Memory B cell (primary cell): ENCODE measurements around the gene CCL16.
A peak's percentile ranks its signal among the peaks of the same experiment; 100 is the strongest.
"Not testable (repeated sequence)": the region's sequence is repeated elsewhere in the genome, so short reads cannot be mapped to it uniquely, and the experiment has no call there.

Experiments used
- ATAC-seq: fragments of 150-1000 bp; cut with Tn5 transposase; 2 replicates; pipeline ENCODE4 v1.10.0; 2021; ENCODE audit warnings: low read depth, mild to moderate bottlenecking, moderate library complexity
- DNase-seq, 2 donors: peaks; one replicate each; pipeline ENCODE4 v3.0.0; 2022; ENCODE audit warnings: low spot score in 2 of 2
- H3K27ac Mint-ChIP-seq: one replicate; pipeline ENCODE4 v1.8.0; 2022; ENCODE audit warnings: mild to moderate bottlenecking, moderate library complexity, mixed read lengths
- H3K27me3 Mint-ChIP-seq: one replicate; pipeline ENCODE4 v1.8.0; 2022; ENCODE audit warnings: mixed read lengths
- H3K36me3 Mint-ChIP-seq: one replicate; pipeline ENCODE4 v1.8.0; 2022; ENCODE audit warnings: mild to moderate bottlenecking, mixed read lengths
- H3K4me1 Mint-ChIP-seq: one replicate; pipeline ENCODE4 v1.8.0; 2022; ENCODE audit warnings: mixed read lengths
- H3K4me3 Mint-ChIP-seq: one replicate; pipeline ENCODE4 v1.8.0; 2022; ENCODE audit warnings: mild to moderate bottlenecking, moderate library complexity, mixed read lengths
- H3K9me3 Mint-ChIP-seq: one replicate; pipeline ENCODE4 v1.8.0; 2022; ENCODE audit warnings: mixed read lengths

CCL16 gene

GRCh38 chr17:36001110-36001771, 19.9 kb upstream of the CCL16 start, which contains the start of gene CCL15:
Gene CCL15 (minus strand): TSS chr17:36001553. CDS start chr17:36001492, 61 bp downstream.
- ATAC-seq (no peak), DNase-seq (no peak)
- no peaks in the 10 kb centered on the region for H3K36me3 Mint-ChIP-seq
- H3K4me1 Mint-ChIP-seq, result peaks cover 14% of the 10 kb centered on the region
- H3K9me3 Mint-ChIP-seq, result no peaks in the 10 kb centered on the region
- H3K27me3 Mint-ChIP-seq, result peaks cover 15% of the 10 kb centered on the region
- no peak within 1 kb of the TSS for H3K4me3 Mint-ChIP-seq
- H3K27ac Mint-ChIP-seq, result no peak within 1 kb of the TSS

GRCh38 chr17:36000732-36001109, 19.4 kb upstream of the CCL16 start:
- Mint-ChIP-seq H3K27ac (no peak overlapping the region), H3K27me3 (peaks cover 15% of the 10 kb centered on the region), H3K36me3 (no peaks in the 10 kb centered on the region), H3K4me3 (no peak overlapping the region), H3K4me1 (peaks cover 16% of the 10 kb centered on the region), H3K9me3 (no peaks in the 10 kb centered on the region)
- no peak for ATAC-seq
- DNase-seq, result no peak

- no peak for ATAC-seq
- DNase-seq, result no peak
- no peaks in the 10 kb centered on the region for H3K36me3 Mint-ChIP-seq
- H3K4me1 Mint-ChIP-seq, result peaks cover 21% of the 10 kb centered on the region
- H3K27me3 Mint-ChIP-seq, result peaks cover 14% of the 10 kb centered on the region
- H3K9me3 Mint-ChIP-seq, result no peaks in the 10 kb centered on the region
- no peak overlapping the region for H3K27ac Mint-ChIP-seq
- no peak overlapping the region for H3K4me3 Mint-ChIP-seq
These were observed 17.5 kb upstream of the CCL16 start for GRCh38 chr17:35998756-35999155.

GRCh38 chr17:35998018-35998545, 16.8 kb upstream of the CCL16 start:
- Mint-ChIP-seq H3K4me1 (peaks cover 21% of the 10 kb centered on the region), H3K9me3 (no peaks in the 10 kb centered on the region), H3K4me3 (no peak overlapping the region), H3K27ac (no peak overlapping the region), H3K36me3 (no peaks in the 10 kb centered on the region), H3K27me3 (peaks cover 9% of the 10 kb centered on the region)
- DNase-seq, result no peak
- no peak for ATAC-seq

GRCh38 chr17:35995346-35995745, 14.0 kb upstream of the CCL16 start:
- H3K4me1 Mint-ChIP-seq, result peaks cover 21% of the 10 kb centered on the region
- H3K36me3 Mint-ChIP-seq, H3K4me3 Mint-ChIP-seq, H3K9me3 Mint-ChIP-seq, H3K27me3 Mint-ChIP-seq, H3K27ac Mint-ChIP-seq, DNase-seq: not testable (repeated sequence)
- peak; percentile 44 for ATAC-seq

GRCh38 chr17:35991075-35991474, 9.8 kb upstream of the CCL16 start:
- no peak overlapping the region for H3K4me3 Mint-ChIP-seq
- peaks cover 7% of the 10 kb centered on the region for H3K4me1 Mint-ChIP-seq
- DNase-seq (no peak), ATAC-seq (no peak)
- no peak overlapping the region for H3K27ac Mint-ChIP-seq
- H3K9me3 Mint-ChIP-seq, result peaks cover 7% of the 10 kb centered on the region
- H3K27me3 Mint-ChIP-seq, result peaks cover 5% of the 10 kb centered on the region
- peaks cover 8% of the 10 kb centered on the region for H3K36me3 Mint-ChIP-seq

GRCh38 chr17:35988164-35988563, 6.9 kb upstream of the CCL16 start:
- no peak overlapping the region for H3K4me3 Mint-ChIP-seq
- H3K27ac Mint-ChIP-seq, result no peak overlapping the region
- peaks cover 9% of the 10 kb centered on the region for H3K27me3 Mint-ChIP-seq
- H3K4me1 Mint-ChIP-seq, result no peaks in the 10 kb centered on the region
- H3K36me3 Mint-ChIP-seq, result peaks cover 8% of the 10 kb centered on the region
- ATAC-seq (no peak), DNase-seq (no peak)
- H3K9me3 Mint-ChIP-seq, result peaks cover 7% of the 10 kb centered on the region

GRCh38 chr17:35986643-35987042, 5.3 kb upstream of the CCL16 start, which contains the start of gene CCL14:
Gene CCL14 (minus strand): TSS chr17:35986729. CDS start chr17:35986649, 80 bp downstream.
- Mint-ChIP-seq H3K4me1 (no peaks in the 10 kb centered on the region), H3K9me3 (peaks cover 7% of the 10 kb centered on the region), H3K36me3 (peaks cover 8% of the 10 kb centered on the region), H3K4me3 (no peak within 1 kb of the TSS), H3K27me3 (peaks cover 5% of the 10 kb centered on the region), H3K27ac (peak within 1 kb of the TSS; percentile 8)
- DNase-seq (no peak), ATAC-seq (no peak)

GRCh38 chr17:35984140-35984539, 2.8 kb upstream of the CCL16 start:
- H3K27ac Mint-ChIP-seq, result no peak overlapping the region
- H3K36me3 Mint-ChIP-seq, result peaks cover 4% of the 10 kb centered on the region
- DNase-seq, result no peak
- ATAC-seq, result no peak
- peaks cover 4% of the 10 kb centered on the region for H3K9me3 Mint-ChIP-seq
- H3K27me3 Mint-ChIP-seq, result peaks cover 6% of the 10 kb centered on the region
- H3K4me1 Mint-ChIP-seq, result no peaks in the 10 kb centered on the region
- no peak overlapping the region for H3K4me3 Mint-ChIP-seq

GRCh38 chr17:35982409-35983191, 1.3 kb upstream of the CCL16 start:
- Mint-ChIP-seq H3K9me3 (no peaks in the 10 kb centered on the region), H3K27me3 (peaks cover 11% of the 10 kb centered on the region), H3K4me1 (peaks cover 5% of the 10 kb centered on the region), H3K27ac (no peak overlapping the region), H3K4me3 (no peak overlapping the region), H3K36me3 (no peaks in the 10 kb centered on the region)
- DNase-seq (no peak), ATAC-seq (no peak)

GRCh38 chr17:35981908-35982330, 622 bp upstream of the CCL16 start:
- ATAC-seq, result no peak
- Mint-ChIP-seq H3K36me3 (no peaks in the 10 kb centered on the region), H3K4me3 (no peak overlapping the region), H3K27ac (no peak overlapping the region), H3K9me3 (no peaks in the 10 kb centered on the region), H3K27me3 (peaks cover 11% of the 10 kb centered on the region), H3K4me1 (peaks cover 5% of the 10 kb centered on the region)
- DNase-seq, result no peak

GRCh38 chr17:35978346-35978745, 3.0 kb downstream of the CCL16 start:
- Mint-ChIP-seq H3K4me3 (no peak overlapping the region), H3K27ac (no peak overlapping the region), H3K4me1 (peaks cover 10% of the 10 kb centered on the region)

GRCh38 chr17:35977509-35977908, 3.8 kb downstream of the CCL16 start:
- Mint-ChIP-seq H3K4me1 (peaks cover 10% of the 10 kb centered on the region), H3K27me3 (peaks cover 11% of the 10 kb centered on the region), H3K36me3 (no peaks in the 10 kb centered on the region), H3K4me3 (no peak overlapping the region), H3K27ac (no peak overlapping the region), H3K9me3 (no peaks in the 10 kb centered on the region)
- DNase-seq (no peak), ATAC-seq (peak; percentile 70)

More at GRCh38 chr17:35978346-35978745, 3.0 kb downstream of the CCL16 start:
- Mint-ChIP-seq H3K9me3 (no peaks in the 10 kb centered on the region), H3K27me3 (peaks cover 11% of the 10 kb centered on the region), H3K36me3 (no peaks in the 10 kb centered on the region)
- DNase-seq (no peak), ATAC-seq (no peak)
